K562 treated with DMSO at 1 percent for 12 hours (cell line): Measurements from ENCODE around the gene VOPP1. TPM values are rescaled to one million over a fixed set of nuclear protein-coding genes. Genes with fewer than 3 reads are reported as not detected.

Experiments
- total RNA-seq: library from RNA; unstranded; fragments of 300-600 nt; gene quantifications from 2 replicates; pipeline ENCODE4 v1.2.3, GENCODE V29; 2022; ENCODE audit not compliant: insufficient read depth

Gene VOPP1
- total RNA-seq = 26.6 and 57.0 TPM in 2 replicates

DNA sequence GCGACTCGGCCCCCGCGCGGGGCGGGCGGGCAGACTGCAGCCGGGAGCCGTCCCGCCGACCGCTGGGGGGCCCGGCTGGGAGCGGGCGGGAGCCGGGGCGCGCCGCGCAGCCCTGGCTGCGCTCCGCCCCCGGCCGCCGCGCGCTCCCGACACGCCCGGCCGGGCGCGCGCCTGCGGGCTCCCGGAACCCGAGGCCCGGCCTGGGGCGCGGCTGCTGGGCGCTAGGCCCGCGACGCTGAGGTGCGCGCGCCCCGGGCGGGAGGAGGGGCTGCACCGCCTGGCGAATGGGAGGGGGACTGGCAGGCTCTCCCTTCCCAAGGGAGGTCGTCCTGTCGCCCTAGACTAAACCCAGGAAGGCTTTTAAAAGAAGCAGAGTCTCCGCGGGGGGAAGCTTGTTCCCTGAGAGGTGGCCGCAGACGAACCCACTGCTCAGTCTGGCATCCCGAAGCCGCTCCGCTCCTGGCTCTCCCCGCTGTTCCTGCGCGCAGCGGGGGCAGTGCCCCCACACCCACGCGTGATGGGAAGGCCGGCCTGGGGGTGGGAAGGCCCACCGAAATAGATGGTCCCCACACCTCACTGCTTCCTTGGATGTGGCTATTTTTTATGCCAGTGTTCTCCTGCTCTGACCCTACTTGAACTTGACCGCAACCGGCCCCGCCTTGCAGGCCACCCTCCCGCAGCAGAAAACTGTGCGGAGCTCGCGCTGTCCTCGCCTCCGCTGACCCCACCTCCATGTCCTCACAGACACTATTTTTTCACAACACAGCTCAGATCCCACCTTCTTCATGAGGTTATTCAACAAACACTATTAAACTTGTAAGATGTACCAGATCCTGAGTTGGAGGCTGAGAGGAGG, at the start of gene VOPP1:
TSS of gene VOPP1 (minus strand) at position 125 of the 856 bp plus-strand sequence. CDS start 178 bp downstream, outside the sequence.

Other genes with a start within 250 kb of the VOPP1 start
- 6.7 and 9.5 TPM in 2 replicates for gene LANCL2, start 207.2 kb downstream of the VOPP1 start, total RNA-seq